HAP-1 (cell line): ENCODE data around the gene MSMP.

Source experiments
- DNase-seq, 2 experiments: peaks; one replicate each; pipeline ENCODE4 v3.0.0-alpha.2; 2016 to 2020; ENCODE audit warnings: low spot score in 2 of 2
- H3K27me3 ChIP-seq: fragments of 250-450 bp; sonication (Bioruptor Pico); 2 replicates; pipeline ENCODE4 v1.5.1; 2020; ENCODE audit warnings: low read depth, mild to moderate bottlenecking, moderate library complexity
- H3K36me3 ChIP-seq: fragments of 250-450 bp; sonication (Bioruptor Pico); replicated peaks from 2 replicates; pipeline ENCODE4 v1.5.1; 2020; ENCODE audit warnings: mild to moderate bottlenecking
- H3K4me1 ChIP-seq: fragments of 250-450 bp; sonication (Bioruptor Pico); 2 replicates; pipeline ENCODE4 v1.5.1; 2020; ENCODE audit warnings: mild to moderate bottlenecking
- H3K4me3 ChIP-seq: fragments of 250-450 bp; sonication (Bioruptor Pico); 2 replicates; pipeline ENCODE4 v1.5.1; 2020; ENCODE audit warnings: mild to moderate bottlenecking, moderate library complexity
- H3K9me3 ChIP-seq: fragments of 250-450 bp; sonication (Bioruptor Pico); 2 replicates; pipeline ENCODE4 v1.5.1; 2020; ENCODE audit warnings: mild to moderate bottlenecking, moderate library complexity
- in situ Hi-C: fragments of 300-500 bp; cut with MboI; formaldehyde crosslinking; loops from 3 replicates; pipeline ENCODE4 v1.14.3; 2020; ENCODE audit warnings: low sequenced_read_pairs, inconsistent platforms, mixed read lengths

Gene MSMP

GRCh38 chr9:35746583-35746982 is 7.5 kb downstream of the MSMP start:
- H3K27me3 ChIP-seq = no peaks in the 10 kb centered on the region
- peaks cover 39% of the 10 kb centered on the region for H3K36me3 ChIP-seq
- H3K4me3 ChIP-seq = peak overlapping the region; percentile 92
- no peaks in the 10 kb centered on the region for H3K9me3 ChIP-seq
- in situ Hi-C loops = no loop called here
- H3K4me1 ChIP-seq = peaks cover 11% of the 10 kb centered on the region; the same call in 1 of the 2 replicates
- peak in 1 of 2 experiments; percentile 52 for DNase-seq

DNA sequence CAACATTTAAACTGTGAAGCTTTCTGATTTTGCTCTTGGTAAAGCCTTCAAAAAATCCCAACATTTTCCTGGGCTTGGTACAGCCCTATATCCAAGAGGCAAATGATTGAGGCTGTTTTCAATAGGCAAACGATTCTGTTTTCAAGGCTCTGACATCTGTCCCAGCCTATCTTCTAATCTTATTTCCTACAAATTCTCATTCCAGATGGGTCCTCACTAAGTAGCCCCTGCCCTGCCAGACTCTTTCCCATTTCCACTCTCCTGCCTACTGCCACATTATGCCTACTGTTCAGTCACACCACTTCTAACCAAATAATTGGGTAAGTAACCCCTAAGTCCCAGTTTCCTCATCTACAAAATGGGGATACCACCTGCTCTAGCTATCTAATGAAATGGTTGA is 8.5 kb downstream of the MSMP start:
- in situ Hi-C loops = no loop called here
- peak overlapping the region; percentile 92 for H3K4me3 ChIP-seq
- H3K9me3 ChIP-seq = no peaks in the 10 kb centered on the region

GRCh38 chr9:35743880-35744518 is 10.1 kb downstream of the MSMP start:
- in situ Hi-C loops = no loop called here
- H3K36me3 ChIP-seq = peaks cover 58% of the 10 kb centered on the region

More for the DNA sequence above, 8.5 kb downstream of the MSMP start:
- Histone ChIP-seq H3K36me3 (peaks cover 42% of the 10 kb centered on the region), H3K27me3 (no peaks in the 10 kb centered on the region), H3K4me1 (peaks cover 11% of the 10 kb centered on the region; the same call in 1 of the 2 replicates)
- DNase-seq = no peak

DNA sequence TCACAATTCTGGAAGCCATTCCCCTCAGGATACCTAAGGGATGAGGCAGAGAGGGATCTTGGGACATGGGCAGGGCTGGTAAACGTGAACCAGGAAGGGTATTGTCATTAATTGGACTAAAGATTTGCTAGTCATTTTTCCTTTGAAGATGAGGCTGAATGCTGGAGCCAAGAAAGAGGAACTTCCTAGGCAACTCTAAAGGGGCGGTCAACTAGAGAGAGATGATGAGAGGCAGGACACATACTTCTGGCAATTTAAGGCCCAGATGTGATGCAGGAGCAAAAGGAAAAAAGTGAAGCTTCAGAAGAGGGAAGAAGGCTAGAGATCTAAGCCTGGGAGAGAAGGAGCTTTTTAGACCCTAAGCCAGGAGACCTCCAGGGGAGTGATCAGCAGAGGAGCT is 10.6 kb downstream of the MSMP start:
- no peak for DNase-seq
- H3K27me3 ChIP-seq = no peaks in the 10 kb centered on the region
- no peak overlapping the region for H3K4me3 ChIP-seq
- peaks cover 11% of the 10 kb centered on the region; the same call in 1 of the 2 replicates for H3K4me1 ChIP-seq
- H3K36me3 ChIP-seq = peaks cover 63% of the 10 kb centered on the region
- H3K9me3 ChIP-seq = no peaks in the 10 kb centered on the region
- in situ Hi-C loops = no loop called here

More at GRCh38 chr9:35743880-35744518, 10.1 kb downstream of the MSMP start:
- H3K4me1 ChIP-seq = peaks cover 11% of the 10 kb centered on the region; the same call in 1 of the 2 replicates
- no peak overlapping the region for H3K4me3 ChIP-seq
- no peak for DNase-seq
- no peaks in the 10 kb centered on the region for H3K9me3 ChIP-seq
- H3K27me3 ChIP-seq = no peaks in the 10 kb centered on the region

GRCh38 chr9:35741740-35742139 is 12.3 kb downstream of the MSMP start:
- Histone ChIP-seq H3K9me3 (no peaks in the 10 kb centered on the region), H3K4me1 (peaks cover 8% of the 10 kb centered on the region; the same call in 1 of the 2 replicates), H3K36me3 (peaks cover 80% of the 10 kb centered on the region), H3K27me3 (no peaks in the 10 kb centered on the region), H3K4me3 (no peak overlapping the region)
- in situ Hi-C loops = no loop called here
- DNase-seq = no peak

- no peaks in the 10 kb centered on the region for H3K27me3 ChIP-seq
- in situ Hi-C loops = no loop called here
- no peaks in the 10 kb centered on the region for H3K4me1 ChIP-seq
- no peak overlapping the region for H3K4me3 ChIP-seq
- DNase-seq = no peak
- no peaks in the 10 kb centered on the region for H3K9me3 ChIP-seq
- peaks cover 92% of the 10 kb centered on the region for H3K36me3 ChIP-seq
Observed at GRCh38 chr9:35740243-35740642, 13.8 kb downstream of the MSMP start.

GRCh38 chr9:35738924-35739323 is 15.2 kb downstream of the MSMP start:
- in situ Hi-C loops = no loop called here
- no peaks in the 10 kb centered on the region; the same call in 1 of the 2 replicates for H3K4me1 ChIP-seq
- no peaks in the 10 kb centered on the region for H3K27me3 ChIP-seq
- DNase-seq = no peak
- H3K36me3 ChIP-seq = peaks cover 95% of the 10 kb centered on the region
- H3K9me3 ChIP-seq = no peaks in the 10 kb centered on the region
- no peak overlapping the region for H3K4me3 ChIP-seq

GRCh38 chr9:35738186-35738585 is 15.9 kb downstream of the MSMP start:
- in situ Hi-C loops = no loop called here
- Histone ChIP-seq H3K9me3 (no peaks in the 10 kb centered on the region), H3K27me3 (no peaks in the 10 kb centered on the region), H3K4me3 (no peak overlapping the region), H3K36me3 (peaks cover 88% of the 10 kb centered on the region), H3K4me1 (peaks cover 5% of the 10 kb centered on the region; the same call in 1 of the 2 replicates)
- DNase-seq = no peak

- no peaks in the 10 kb centered on the region for H3K27me3 ChIP-seq
- peaks cover 78% of the 10 kb centered on the region for H3K36me3 ChIP-seq
- no peak overlapping the region for H3K4me3 ChIP-seq
- in situ Hi-C loops = no loop called here
- no peak for DNase-seq
- no peaks in the 10 kb centered on the region for H3K9me3 ChIP-seq
- H3K4me1 ChIP-seq = peaks cover 5% of the 10 kb centered on the region; the same call in 1 of the 2 replicates
Observed at GRCh38 chr9:35737143-35737542, 16.9 kb downstream of the MSMP start.

DNA sequence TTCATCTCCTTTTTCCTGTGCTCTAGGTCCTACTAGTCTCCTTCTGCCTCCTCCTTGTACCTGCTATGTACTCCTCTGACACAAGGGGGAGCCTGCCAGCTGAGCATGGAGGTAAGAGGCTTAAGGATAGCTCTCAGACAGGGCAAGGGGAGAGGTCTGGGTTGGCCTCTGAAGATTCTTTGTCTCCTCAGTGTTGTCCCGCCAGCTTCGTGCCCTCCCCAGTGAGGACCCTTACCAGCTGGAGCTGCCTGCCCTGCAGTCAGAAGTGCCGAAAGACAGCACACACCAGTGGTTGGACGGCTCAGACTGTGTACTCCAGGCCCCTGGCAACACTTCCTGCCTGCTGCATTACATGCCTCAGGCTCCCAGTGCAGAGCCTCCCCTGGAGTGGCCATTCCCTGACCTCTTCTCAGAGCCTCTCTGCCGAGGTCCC is 17.9 kb downstream of the MSMP start:
- H3K4me3 ChIP-seq = no peak overlapping the region
- peak; percentile 71 to 85 for DNase-seq
- H3K36me3 ChIP-seq = peaks cover 70% of the 10 kb centered on the region
- H3K9me3 ChIP-seq = no peaks in the 10 kb centered on the region
- no peaks in the 10 kb centered on the region for H3K27me3 ChIP-seq
- peaks cover 7% of the 10 kb centered on the region; the same call in 1 of the 2 replicates for H3K4me1 ChIP-seq
- in situ Hi-C loops = no loop called here

DNA sequence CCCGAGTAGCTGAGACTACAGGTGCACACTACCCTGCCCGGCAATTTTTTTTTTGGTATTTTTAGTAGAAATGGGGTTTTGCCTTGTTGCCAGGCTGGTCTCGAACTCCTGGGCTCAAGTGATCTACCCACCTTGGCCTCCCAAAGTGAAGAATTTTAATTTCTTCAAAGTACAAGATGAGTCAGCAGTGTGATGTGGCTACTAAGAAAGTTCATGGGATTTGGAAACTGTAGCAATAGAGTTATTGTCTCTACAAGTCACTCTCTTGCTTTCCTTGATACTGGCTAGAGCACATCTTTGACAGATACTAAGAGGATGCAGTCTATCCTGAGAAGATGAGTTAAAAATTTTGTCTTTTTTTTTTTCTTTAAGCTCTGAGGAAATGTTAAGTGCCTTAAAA is 20.0 kb downstream of the MSMP start:
- H3K4me3 ChIP-seq = no peak overlapping the region
- peaks cover 51% of the 10 kb centered on the region for H3K36me3 ChIP-seq
- H3K9me3 ChIP-seq = no peaks in the 10 kb centered on the region
- in situ Hi-C loops = no loop called here
- H3K4me1 ChIP-seq = peaks cover 24% of the 10 kb centered on the region
- no peaks in the 10 kb centered on the region for H3K27me3 ChIP-seq
- DNase-seq = no peak

GRCh38 chr9:35732800-35733541 is 21.1 kb downstream of the MSMP start:
- in situ Hi-C loops = no loop called here
- Histone ChIP-seq H3K4me1 (peaks cover 35% of the 10 kb centered on the region), H3K9me3 (no peaks in the 10 kb centered on the region), H3K27me3 (no peaks in the 10 kb centered on the region), H3K4me3 (peak overlapping the region; percentile 72), H3K36me3 (peaks cover 40% of the 10 kb centered on the region)
- peak; percentile 76 to 83 for DNase-seq

DNA sequence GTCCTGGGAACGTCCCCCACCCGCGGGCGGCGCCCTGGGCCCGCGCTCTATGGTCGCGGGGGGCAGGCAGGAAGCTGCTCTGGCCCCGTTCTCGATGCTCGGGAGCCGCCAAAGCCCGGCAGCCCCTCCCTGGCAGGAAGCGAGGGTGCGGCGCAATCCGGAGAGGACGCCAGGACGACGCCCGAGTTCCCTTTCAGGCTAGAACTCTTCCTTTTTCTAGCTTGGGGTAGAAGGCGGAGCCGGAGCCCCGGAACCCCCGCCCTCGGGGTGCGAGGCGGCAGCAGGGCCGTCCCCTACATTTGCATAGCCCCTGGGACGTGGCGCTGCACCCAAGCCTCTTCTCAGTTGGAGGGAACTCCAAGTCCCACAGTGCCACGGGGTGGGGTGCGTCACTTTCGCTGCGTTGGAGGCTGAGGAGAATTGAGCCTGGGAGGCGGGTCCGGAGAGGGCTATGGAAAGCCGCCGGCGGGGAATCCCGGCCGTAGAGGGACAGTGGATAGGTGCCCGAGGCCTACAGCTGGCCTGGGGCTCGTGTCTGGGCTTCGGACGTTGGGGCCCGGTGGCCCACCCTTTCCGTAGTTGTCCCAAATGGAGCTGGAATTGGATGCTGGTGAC is 21.8 kb downstream of the MSMP start, which contains the start of the genes CREB3 and TLN1:
CREB3 (plus strand) TSS at position 482 of the 615 bp plus-strand sequence; CDS start at position 589, 107 bp downstream.
TLN1 (minus strand) TSS at position 11 of the 615 bp plus-strand sequence. CDS start 6,501 bp downstream, outside the sequence.
- in situ Hi-C loops = no loop called here

More for the DNA sequence above, 21.8 kb downstream of the MSMP start, which contains the start of the genes CREB3 and TLN1:
- H3K4me3 ChIP-seq = peak within 1 kb of the TSS; percentile 72
- H3K4me1 ChIP-seq = peaks cover 39% of the 10 kb centered on the region
- H3K9me3 ChIP-seq = no peaks in the 10 kb centered on the region
- H3K27me3 ChIP-seq = no peaks in the 10 kb centered on the region
- H3K36me3 ChIP-seq = peaks cover 33% of the 10 kb centered on the region
- peak; percentile 97 to 98 for DNase-seq
